Glutamatergic neuron (in vitro differentiated cells): ENCODE measurements around the gene LYSET. TPM values are rescaled to one million over a fixed set of nuclear protein-coding genes. Genes with fewer than 3 reads are reported as not detected.
"Not testable (repeated sequence)": the region's sequence is repeated elsewhere in the genome, so short reads cannot be mapped to it uniquely, and the experiment has no call there.

Source experiments
- DNase-seq: peaks from one replicate; pipeline ENCODE4 v3.0.0; 2022
- H3K27ac Mint-ChIP-seq: one replicate; pipeline ENCODE4 v1.8.0; 2020; ENCODE audit warnings: mild to moderate bottlenecking, mixed read lengths, inconsistent platforms; ENCODE audit not compliant: unreplicated experiment
- H3K27me3 Mint-ChIP-seq: one replicate; pipeline ENCODE4 v1.8.0; 2020; ENCODE audit warnings: mild to moderate bottlenecking, moderate library complexity, mixed read lengths, inconsistent platforms; ENCODE audit not compliant: unreplicated experiment
- H3K36me3 Mint-ChIP-seq: one replicate; pipeline ENCODE4 v1.8.0; 2020; ENCODE audit warnings: mild to moderate bottlenecking, mixed read lengths, inconsistent platforms; ENCODE audit not compliant: unreplicated experiment
- H3K4me1 Mint-ChIP-seq: one replicate; pipeline ENCODE4 v1.8.0; 2020; ENCODE audit warnings: mild to moderate bottlenecking, low read depth, mixed read lengths, inconsistent platforms; ENCODE audit not compliant: unreplicated experiment
- H3K4me3 Mint-ChIP-seq: one replicate; pipeline ENCODE4 v1.8.0; 2020; ENCODE audit warnings: mild to moderate bottlenecking, mixed read lengths, inconsistent platforms; ENCODE audit not compliant: unreplicated experiment
- H3K9me3 Mint-ChIP-seq: one replicate; pipeline ENCODE4 v1.8.0; 2020; ENCODE audit warnings: mild to moderate bottlenecking, moderate library complexity, mixed read lengths, inconsistent platforms; ENCODE audit not compliant: unreplicated experiment
- total RNA-seq: library from RNA; stranded (reverse); fragmentation: NEBNext Ultra II Directional; extraction: Animal tissue kit (Norgen Biotek cat#: 25700); gene quantifications from one replicate; pipeline ENCODE4 v1.2.1, GENCODE V29; 2021; ENCODE audit not compliant: unreplicated experiment
- TF ChIP-seq, protein P1 (sequence below): fragments of 200-600 bp; sonication (generic); IDR thresholded peaks from one replicate; pipeline ENCODE4 v1.5.0; 2021; ENCODE audit not compliant: partially characterized antibody, unreplicated experiment

Gene LYSET
- total RNA-seq, 1 donor from 2014 or later, result 15.9 TPM

DNA sequence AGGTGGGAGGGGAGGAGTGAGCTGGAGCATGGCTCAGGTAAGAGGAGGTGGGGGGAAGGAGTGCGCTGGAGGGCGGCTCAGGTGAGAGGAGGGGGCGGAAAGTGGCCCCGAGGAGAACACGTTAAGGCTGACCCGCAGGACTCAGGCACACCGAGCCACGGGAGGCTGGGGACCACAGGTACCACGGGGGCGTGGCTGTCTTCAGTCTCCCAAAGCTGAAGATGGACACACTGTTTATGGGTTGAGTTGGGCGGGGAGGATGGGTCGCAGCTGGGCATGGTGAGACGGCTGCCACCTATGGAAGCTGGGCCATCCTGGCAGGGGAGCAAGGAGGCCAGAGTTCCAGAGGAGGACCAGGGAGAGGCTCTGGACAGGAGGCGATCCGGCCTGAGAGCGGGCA is 45.4 kb downstream of the LYSET start:
- Mint-ChIP-seq H3K4me1 (no peaks in the 10 kb centered on the region), H3K36me3 (no peaks in the 10 kb centered on the region), H3K9me3 (peaks cover 9% of the 10 kb centered on the region), H3K27me3 (peaks cover 3% of the 10 kb centered on the region), H3K27ac (no peak overlapping the region), H3K4me3 (no peak overlapping the region)
- TF ChIP-seq, protein P1, sequence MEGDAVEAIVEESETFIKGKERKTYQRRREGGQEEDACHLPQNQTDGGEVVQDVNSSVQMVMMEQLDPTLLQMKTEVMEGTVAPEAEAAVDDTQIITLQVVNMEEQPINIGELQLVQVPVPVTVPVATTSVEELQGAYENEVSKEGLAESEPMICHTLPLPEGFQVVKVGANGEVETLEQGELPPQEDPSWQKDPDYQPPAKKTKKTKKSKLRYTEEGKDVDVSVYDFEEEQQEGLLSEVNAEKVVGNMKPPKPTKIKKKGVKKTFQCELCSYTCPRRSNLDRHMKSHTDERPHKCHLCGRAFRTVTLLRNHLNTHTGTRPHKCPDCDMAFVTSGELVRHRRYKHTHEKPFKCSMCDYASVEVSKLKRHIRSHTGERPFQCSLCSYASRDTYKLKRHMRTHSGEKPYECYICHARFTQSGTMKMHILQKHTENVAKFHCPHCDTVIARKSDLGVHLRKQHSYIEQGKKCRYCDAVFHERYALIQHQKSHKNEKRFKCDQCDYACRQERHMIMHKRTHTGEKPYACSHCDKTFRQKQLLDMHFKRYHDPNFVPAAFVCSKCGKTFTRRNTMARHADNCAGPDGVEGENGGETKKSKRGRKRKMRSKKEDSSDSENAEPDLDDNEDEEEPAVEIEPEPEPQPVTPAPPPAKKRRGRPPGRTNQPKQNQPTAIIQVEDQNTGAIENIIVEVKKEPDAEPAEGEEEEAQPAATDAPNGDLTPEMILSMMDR, result no peak
- no peak for DNase-seq

DNA sequence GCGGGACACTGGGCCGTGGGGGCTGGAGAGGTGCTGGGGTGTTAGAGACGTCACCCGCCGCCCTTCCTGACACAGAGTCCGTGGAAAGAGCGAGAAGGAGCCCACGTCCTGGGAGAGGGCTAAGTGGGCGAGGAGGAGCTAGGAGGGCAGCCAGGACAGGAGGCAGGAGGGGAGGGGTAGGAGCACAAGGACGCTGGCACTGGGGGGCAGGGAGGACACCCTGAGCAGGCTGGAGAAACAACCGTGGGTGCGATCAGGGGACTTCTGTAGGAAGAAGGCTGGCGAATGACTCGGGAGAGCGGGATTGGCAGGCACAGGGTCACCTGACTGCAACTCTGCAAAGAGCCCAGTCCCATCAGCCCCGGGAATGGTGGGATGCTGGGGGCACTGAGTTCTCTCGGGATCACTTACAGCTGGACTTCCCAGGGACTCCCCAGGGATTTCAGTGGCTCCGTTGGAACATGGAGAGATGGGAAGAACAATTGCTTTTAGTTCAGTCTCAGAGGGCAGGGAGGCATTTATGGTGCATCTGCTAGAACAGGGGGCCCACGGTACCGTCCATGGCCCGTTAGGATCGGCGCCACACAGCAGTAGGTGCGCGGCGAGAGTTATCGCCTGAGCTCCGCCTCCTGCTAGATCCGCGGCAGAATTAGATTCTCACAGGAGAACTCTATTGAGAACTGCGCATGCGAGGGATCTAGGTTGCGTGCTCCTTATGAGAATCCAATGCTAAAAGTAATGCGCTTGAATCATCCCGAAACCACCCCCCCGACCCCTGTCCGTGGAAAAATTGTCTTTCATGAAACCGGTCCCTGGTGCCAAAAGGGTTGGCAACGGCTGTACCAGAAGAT is 46.2 kb downstream of the LYSET start:
- H3K4me3 Mint-ChIP-seq, result no peak overlapping the region
- H3K27ac Mint-ChIP-seq, result no peak overlapping the region
- H3K4me1 Mint-ChIP-seq, result no peaks in the 10 kb centered on the region
- TF ChIP-seq, protein P1, result no peak
- H3K9me3 Mint-ChIP-seq, result peaks cover 9% of the 10 kb centered on the region
- H3K36me3 Mint-ChIP-seq, result no peaks in the 10 kb centered on the region
- no peak for DNase-seq
- H3K27me3 Mint-ChIP-seq, result peaks cover 3% of the 10 kb centered on the region

DNA sequence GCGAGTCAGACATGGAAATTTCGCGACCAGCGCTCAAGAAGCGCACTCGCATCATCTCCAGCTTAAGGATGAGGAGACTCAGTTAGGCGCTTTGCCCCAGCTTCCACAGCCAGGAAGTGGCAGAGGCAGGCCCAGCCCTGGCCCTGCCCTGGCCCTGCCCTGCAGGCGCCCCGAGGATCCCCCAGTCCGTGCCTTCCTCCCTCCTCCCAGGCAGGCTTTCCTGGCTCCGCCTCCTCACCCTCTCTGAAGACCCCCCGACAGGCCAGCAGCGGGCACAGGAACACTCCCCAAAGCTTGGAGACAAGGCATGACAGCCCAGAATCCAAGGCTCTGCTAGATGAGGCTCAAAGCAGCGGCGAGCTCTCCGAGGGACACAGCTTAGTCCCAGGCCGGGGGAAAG is 47.0 kb downstream of the LYSET start:
- no peaks in the 10 kb centered on the region for H3K4me1 Mint-ChIP-seq
- H3K4me3 Mint-ChIP-seq, result no peak overlapping the region
- TF ChIP-seq, protein P1, result no peak
- H3K27ac Mint-ChIP-seq, result no peak overlapping the region
- H3K36me3 Mint-ChIP-seq, result no peaks in the 10 kb centered on the region
- H3K9me3 Mint-ChIP-seq, result peaks cover 9% of the 10 kb centered on the region
- no peak for DNase-seq
- H3K27me3 Mint-ChIP-seq, result peaks cover 3% of the 10 kb centered on the region

DNA sequence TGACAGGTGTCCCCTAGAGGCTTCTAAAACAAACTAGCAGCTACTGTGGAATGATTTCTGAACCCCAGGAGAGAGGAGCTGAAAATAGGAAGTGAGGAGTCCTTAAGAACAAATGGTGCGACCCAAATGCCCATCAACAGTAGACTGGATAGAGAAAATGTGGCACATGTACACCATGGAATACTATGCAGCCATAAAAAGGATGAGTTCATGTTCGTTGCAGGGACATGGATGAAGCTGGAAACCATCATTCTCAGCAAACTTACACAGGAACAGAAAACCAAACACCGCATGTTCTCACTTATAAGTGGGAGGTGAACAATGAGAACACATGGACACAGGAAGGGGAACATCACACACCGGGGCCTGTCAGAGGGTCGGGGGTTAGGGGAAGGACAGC is 48.0 kb downstream of the LYSET start:
- not testable (repeated sequence) for DNase-seq, H3K9me3 Mint-ChIP-seq, H3K4me3 Mint-ChIP-seq, H3K36me3 Mint-ChIP-seq, H3K27ac Mint-ChIP-seq, H3K4me1 Mint-ChIP-seq, H3K27me3 Mint-ChIP-seq

DNA sequence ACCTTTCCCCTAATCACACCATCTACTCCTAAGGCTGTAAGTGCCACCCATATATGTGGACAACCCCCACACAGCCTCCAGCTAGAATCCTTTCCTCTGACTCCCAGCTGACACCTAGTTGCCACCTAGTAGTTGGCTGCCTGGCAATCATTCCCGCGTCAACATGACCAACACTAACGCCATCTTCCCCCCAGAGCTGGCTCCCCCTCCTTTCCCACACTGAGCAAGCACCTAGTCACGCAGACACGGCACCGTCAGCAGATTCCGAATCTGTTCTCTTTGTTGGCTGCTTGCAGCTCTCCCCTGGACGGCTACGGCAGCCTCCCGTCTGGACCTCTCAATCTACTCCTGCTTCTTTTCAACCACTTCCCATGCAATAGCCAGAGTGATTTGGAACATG is 49.7 kb downstream of the LYSET start:
- Mint-ChIP-seq H3K36me3 (no peaks in the 10 kb centered on the region), H3K27me3 (peaks cover 3% of the 10 kb centered on the region), H3K9me3 (peaks cover 9% of the 10 kb centered on the region), H3K4me1 (no peaks in the 10 kb centered on the region), H3K4me3 (no peak overlapping the region), H3K27ac (no peak overlapping the region)
- no peak for DNase-seq
- TF ChIP-seq, protein P1, result no peak

Other genes with a start within 250 kb of the LYSET start
- 132 TPM for gene ITPK1, start 69.4 kb upstream of the LYSET start, total RNA-seq
- gene MOAP1, start 420 bp upstream of the LYSET start, total RNA-seq, result 60.4 TPM
- gene GON7, start 21.7 kb downstream of the LYSET start, total RNA-seq, result 6.5 TPM
- gene UBR7, start 21.9 kb downstream of the LYSET start, total RNA-seq, result 17.4 TPM
- gene BTBD7, start 147.7 kb downstream of the LYSET start, total RNA-seq, result 41.1 TPM
- gene COX8C, start 161.9 kb downstream of the LYSET start, total RNA-seq, result not detected
- 29.5 TPM for gene UNC79, start 245.6 kb downstream of the LYSET start, total RNA-seq